ENCODE measurements around the gene MRGPRX2. TPM values are rescaled to one million over a fixed set of nuclear protein-coding genes. Genes with fewer than 3 reads are reported as not detected.
A peak's percentile ranks its signal among the peaks of the same experiment; 100 is the strongest.

Gene MRGPRX2
- total and polyA plus RNA-seq, 2 donors (not counting 1 experiment from before 2014, with no cell fraction given), result not detected

GRCh38 chr11:19076744-19077589 is 16.4 kb upstream of the MRGPRX2 start:
- H3K4me3 ChIP-seq (replicated peaks in 1 of 4; ENCODE audit: control extremely low read depth in 1 of 4, insufficient read depth in 1 of 4, low read depth in 3 of 4, low read length in 4 of 4), result no peak overlapping the region
- H3K27ac ChIP-seq (ENCODE audit: insufficient read depth, low read length), result no peak overlapping the region
- TF ChIP-seq EZH2 (IDR thresholded peaks at IDR 0.05; ENCODE audit: low read length, missing control alignments) (no peak), CTCF (conservative IDR thresholded peaks at IDR 0.05 in 1 of 2, IDR thresholded peaks at IDR 0.05 in 1 of 2; ENCODE audit: low read depth in 1 of 2, low read length in 2 of 2) (peak; percentile 95 to 98)
- H3K9me3 ChIP-seq (ENCODE audit: control insufficient read depth, insufficient read depth, low read depth, low read length), result no peaks in the 10 kb centered on the region
- peaks cover 3% of the 10 kb centered on the region for H3K4me1 ChIP-seq (ENCODE audit: control insufficient read depth, extremely low read depth, insufficient read depth, low read length)
- no peak overlapping the region for H3K4me2 ChIP-seq (ENCODE audit: extremely low read depth, insufficient read depth, low read length)
- no peaks in the 10 kb centered on the region for H3K79me2 ChIP-seq (ENCODE audit: control insufficient read depth, insufficient read depth, low read length)
- DNase-seq (ENCODE audit: low read depth in 2 of 2), result peak; percentile 16 to 30
- no peak overlapping the region for H3K9ac ChIP-seq (ENCODE audit: insufficient read depth, low read length)
- no peaks in the 10 kb centered on the region for H4K20me1 ChIP-seq (ENCODE audit: control insufficient read depth, extremely low read depth, insufficient read depth, low read length)
- H3K27me3 ChIP-seq (ENCODE audit: control insufficient read depth, insufficient read depth, low read length), result no peaks in the 10 kb centered on the region
- H3K36me3 ChIP-seq (ENCODE audit: control insufficient read depth, insufficient read depth, low read length), result no peaks in the 10 kb centered on the region
- no peak overlapping the region for H2AFZ ChIP-seq (ENCODE audit: low read length)

GRCh38 chr11:19075636-19076035 is 15.1 kb upstream of the MRGPRX2 start:
- Histone ChIP-seq H3K27me3 (ENCODE audit: control insufficient read depth, insufficient read depth, low read length) (no peaks in the 10 kb centered on the region), H3K4me1 (ENCODE audit: control insufficient read depth, extremely low read depth, insufficient read depth, low read length) (peaks cover 3% of the 10 kb centered on the region), H3K4me3 (replicated peaks in 1 of 4; ENCODE audit: control extremely low read depth in 1 of 4, insufficient read depth in 1 of 4, low read depth in 3 of 4, low read length in 4 of 4) (no peak overlapping the region), H3K9ac (ENCODE audit: insufficient read depth, low read length) (no peak overlapping the region), H3K9me3 (ENCODE audit: control insufficient read depth, insufficient read depth, low read depth, low read length) (no peaks in the 10 kb centered on the region), H3K27ac (ENCODE audit: insufficient read depth, low read length) (no peak overlapping the region), H4K20me1 (ENCODE audit: control insufficient read depth, extremely low read depth, insufficient read depth, low read length) (no peaks in the 10 kb centered on the region), H3K4me2 (ENCODE audit: extremely low read depth, insufficient read depth, low read length) (no peak overlapping the region), H2AFZ (ENCODE audit: low read length) (no peak overlapping the region), H3K79me2 (ENCODE audit: control insufficient read depth, insufficient read depth, low read length) (no peaks in the 10 kb centered on the region), H3K36me3 (ENCODE audit: control insufficient read depth, insufficient read depth, low read length) (no peaks in the 10 kb centered on the region)
- DNase-seq (ENCODE audit: low read depth in 2 of 2), result no peak
- TF ChIP-seq EZH2 (IDR thresholded peaks at IDR 0.05; ENCODE audit: low read length, missing control alignments) (no peak), CTCF (conservative IDR thresholded peaks at IDR 0.05 in 1 of 2, IDR thresholded peaks at IDR 0.05 in 1 of 2; ENCODE audit: low read depth in 1 of 2, low read length in 2 of 2) (no peak)

- no peak for DNase-seq (ENCODE audit: low read depth in 2 of 2)
- H3K4me2 ChIP-seq (ENCODE audit: extremely low read depth, insufficient read depth, low read length), result no peak overlapping the region
- no peak overlapping the region for H2AFZ ChIP-seq (ENCODE audit: low read length)
- H3K4me1 ChIP-seq (ENCODE audit: control insufficient read depth, extremely low read depth, insufficient read depth, low read length), result no peaks in the 10 kb centered on the region
- H3K27me3 ChIP-seq (ENCODE audit: control insufficient read depth, insufficient read depth, low read length), result no peaks in the 10 kb centered on the region
- H3K9ac ChIP-seq (ENCODE audit: insufficient read depth, low read length), result no peak overlapping the region
- no peaks in the 10 kb centered on the region for H3K36me3 ChIP-seq (ENCODE audit: control insufficient read depth, insufficient read depth, low read length)
- H3K27ac ChIP-seq (ENCODE audit: insufficient read depth, low read length), result no peak overlapping the region
- no peaks in the 10 kb centered on the region for H4K20me1 ChIP-seq (ENCODE audit: control insufficient read depth, extremely low read depth, insufficient read depth, low read length)
- H3K9me3 ChIP-seq (ENCODE audit: control insufficient read depth, insufficient read depth, low read depth, low read length), result no peaks in the 10 kb centered on the region
- H3K4me3 ChIP-seq (replicated peaks in 1 of 4; ENCODE audit: control extremely low read depth in 1 of 4, insufficient read depth in 1 of 4, low read depth in 3 of 4, low read length in 4 of 4), result no peak overlapping the region
- no peaks in the 10 kb centered on the region for H3K79me2 ChIP-seq (ENCODE audit: control insufficient read depth, insufficient read depth, low read length)
- TF ChIP-seq CTCF (conservative IDR thresholded peaks at IDR 0.05 in 1 of 2, IDR thresholded peaks at IDR 0.05 in 1 of 2; ENCODE audit: low read depth in 1 of 2, low read length in 2 of 2) (no peak), EZH2 (IDR thresholded peaks at IDR 0.05; ENCODE audit: low read length, missing control alignments) (no peak)
Observed at GRCh38 chr11:19073454-19074415, 13.2 kb upstream of the MRGPRX2 start.
